K562 (cell line): ENCODE results near the gene PTGES3. TPM values are rescaled to one million over a fixed set of nuclear protein-coding genes. Genes with fewer than 3 reads are reported as not detected.

ENCODE experiments used
- EP300 ChIP-seq: IDR thresholded peaks from 2 replicates; pipeline ENCODE4 v1.6.1; 2012; ENCODE audit warnings: low read length, improper control_type of control experiment
- HNRNPH1 ChIP-seq: fragments of 200-400 bp; formaldehyde crosslinking; optimal IDR thresholded peaks from 2 replicates; pipeline ENCODE3; 2017; ENCODE audit warnings: low read depth, mild to moderate bottlenecking, low read length, moderate library complexity
- IRF9 ChIP-seq: fragments of 450-650 bp; IDR thresholded peaks from 2 replicates; pipeline ENCODE4 v1.6.1; 2016; ENCODE audit warnings: missing biosample characterization, missing genetic modification characterization
- JUN ChIP-seq, 2 experiments: sonication (generic) in 1 of 2; formaldehyde crosslinking in 1 of 2; IDR thresholded peaks; 2 replicates each; pipeline versions ENCODE4 v1.6.1 to v1.8.0; 2012 to 2022; ENCODE audit warnings: borderline replicate concordance in 2 of 2, mild to moderate bottlenecking in 2 of 2, improper control_type of control experiment in 1 of 2, low read depth in 1 of 2, low read length in 1 of 2, missing genetic modification reagents in 1 of 2
- JUND ChIP-seq, 2 experiments: IDR thresholded peaks; 2 replicates in 1 of 2; 3 replicates in 1 of 2; pipeline ENCODE4 v1.6.1; 2011; ENCODE audit warnings: borderline replicate concordance in 2 of 2, low read depth in 2 of 2, low read length in 2 of 2, improper control_type of control experiment in 1 of 2, missing biosample characterization in 1 of 2, missing genetic modification characterization in 1 of 2, missing genetic modification reagents in 1 of 2
- MLX ChIP-seq, 2 experiments: fragments of 450-650 bp in 1 of 2; sonication (generic) in 1 of 2; formaldehyde crosslinking; conservative IDR thresholded peaks; 2 replicates each; pipeline versions ENCODE4 v1.4.0 to v1.8.1; 2020 to 2022; ENCODE audit warnings: mild to moderate bottlenecking in 1 of 2, missing genetic modification reagents in 1 of 2
- NELFE ChIP-seq: IDR thresholded peaks from 2 replicates; pipeline ENCODE4 v1.6.1; 2011; ENCODE audit warnings: mild to moderate bottlenecking; ENCODE audit not compliant: insufficient read depth, insufficient read length
- PCBP2 ChIP-seq: fragments of 200-400 bp; formaldehyde crosslinking; IDR thresholded peaks from 2 replicates; pipeline ENCODE4 v1.6.1; 2018; ENCODE audit warnings: low read length, low read depth, mild to moderate bottlenecking, moderate library complexity; ENCODE audit not compliant: poor library complexity, severe bottlenecking
- POLR2H ChIP-seq: IDR thresholded peaks from 2 replicates; pipeline ENCODE4 v1.6.1; 2016; ENCODE audit warnings: missing genetic modification characterization, low read depth, mild to moderate bottlenecking, control low read depth, missing compliant biosample characterization, moderate library complexity
- PTTG1 ChIP-seq: fragments of 450-650 bp; IDR thresholded peaks from 2 replicates; pipeline ENCODE4 v1.6.1; 2016; ENCODE audit warnings: low read depth, mild to moderate bottlenecking, missing genetic modification characterization, missing compliant biosample characterization
- RCOR1 ChIP-seq, 2 experiments: IDR thresholded peaks; 2 replicates each; pipeline ENCODE4 v1.6.1; 2012; ENCODE audit warnings: low read depth in 2 of 2, low read length in 2 of 2, borderline replicate concordance in 1 of 2, improper control_type of control experiment in 1 of 2
- SRSF1 ChIP-seq: fragments of 200-400 bp; formaldehyde crosslinking; IDR thresholded peaks from 2 replicates; pipeline ENCODE4 v1.6.1; 2017; ENCODE audit warnings: mild to moderate bottlenecking, low read depth, low read length, moderate library complexity
- SRSF9 ChIP-seq: fragments of 200-400 bp; formaldehyde crosslinking; IDR thresholded peaks from 2 replicates; pipeline ENCODE4 v1.6.1; 2017; ENCODE audit warnings: low read depth, low read length, borderline replicate concordance
- TRIM28 ChIP-seq: fragments of 450-650 bp; IDR thresholded peaks from 2 replicates; pipeline ENCODE4 v1.6.1; 2017
- U2AF1 ChIP-seq: fragments of 200-400 bp; formaldehyde crosslinking; optimal IDR thresholded peaks from 2 replicates; pipeline ENCODE3; 2017; ENCODE audit warnings: mild to moderate bottlenecking, low read depth, low read length, moderate library complexity
- ZHX1 ChIP-seq: fragments of 150-350 bp; conservative IDR thresholded peaks from 2 replicates; pipeline ENCODE4 v1.6.1; 2014; ENCODE audit warnings: low read length
- polyA plus RNA-seq, 8 experiments: library from polyadenylated mRNA; depleted of rRNA in 4 of 8; stranded (reverse) in 5 of 8; unstranded in 3 of 8; fragments of >200 nt; fragmentation: Nextera tagmentation in 2 of 8; fragmentation: Illumina TruSeq in 1 of 8; extraction: Ambion mirVana in 2 of 8; extraction: Trizol in 1 of 8; gene quantifications; 2 replicates each; pipeline versions ENCODE4 v1.2.1 to v1.2.3, GENCODE V29; 2011 to 2014; ENCODE audit warnings: inconsistent platforms in 1 of 8, missing spikeins in 1 of 8
- total RNA-seq, 7 experiments: library from RNA; depleted of rRNA in 6 of 7; stranded (reverse); fragments of >200 nt in 6 of 7; fragmentation: Illumina TruSeq in 2 of 7; extraction: Trizol in 2 of 7; gene quantifications; 2 replicates each; pipeline versions ENCODE4 v1.2.1 to v1.2.3, GENCODE V29; 2011 to 2021; ENCODE audit warnings: low replicate concordance in 1 of 7

PTGES3 gene
- total and polyA plus RNA-seq, 9 of the 15 experiments (the other 6 are each of a cell fraction or from before 2014, with no cell fraction given) = 163 to 501 (median 213) TPM

- TF ChIP-seq IRF9 (tag) (no peak), RCOR1 (IDR thresholded peaks at IDR 0.05; ENCODE audit: borderline replicate concordance in 1 of 2, low read depth in 2 of 2, low read length in 2 of 2) (peak in 1 of 2 experiments; percentile 86; a peak in 1 of 4 replicates), U2AF1 (no peak), SRSF1 (no peak), ZHX1 (peak; percentile 29; the same call in 1 of the 2 replicates), JUND (IDR thresholded peaks at IDR 0.05; ENCODE audit: borderline replicate concordance, low read depth, low read length) (peak; percentile 69), JUND (tag; IDR thresholded peaks at IDR 0.05; ENCODE audit: borderline replicate concordance, low read depth, low read length) (no peak; the same call in 2 of the 3 replicates), NELFE (no peak), TRIM28 (no peak), MLX (CRISPR knock-in tag; conservative IDR thresholded peaks at IDR 0.05) (no peak; a peak in 1 of 4 replicates), EP300 (peak; percentile 3; the same call in 1 of the 2 replicates), SRSF9 (no peak), POLR2H (peak; percentile 95), HNRNPH1 (no peak), PCBP2 (no peak), PTTG1 (tag) (no peak), JUN (IDR thresholded peaks at IDR 0.05; ENCODE audit: borderline replicate concordance, low read depth, low read length) (peak; percentile 40; the same call in 1 of the 2 replicates), JUN (CRISPR knock-in tag; IDR thresholded peaks at IDR 0.05; ENCODE audit: borderline replicate concordance) (peak; percentile 71; the same call in 1 of the 2 replicates)
Measured at GRCh38 chr12:56724972-56725722, 37.1 kb upstream of the PTGES3 start, which contains the start of gene NACA (continued).
